HCT116 (cell line): ENCODE results near the gene SPATA31D3. TPM values are rescaled to one million over a fixed set of nuclear protein-coding genes. Genes with fewer than 3 reads are reported as not detected.
"Not testable (repeated sequence)": the region's sequence is repeated elsewhere in the genome, so short reads cannot be mapped to it uniquely, and the experiment has no call there.

Source experiments
- ATAC-seq: fragments of 200-7000 bp; cut with Tn5 transposase; 2 replicates; pipeline ENCODE4 v1.9.1; 2020; ENCODE audit warnings: mild to moderate bottlenecking, moderate library complexity
- BruUV-seq: library from RNA; stranded (reverse); fragments of 400-500 nt; replicated peaks from 2 replicates; lab custom pipeline; 2021; lab: Mats Ljungman, UMichigan
- CTCF ChIA-PET: fragments of 300-600 bp; sonication (Branson Sonifier 250); formaldehyde crosslinking; loops from one replicate; lab custom pipeline; 2021; ENCODE audit warnings: antibody characterized with exemption; lab: Charles Lee
- POLR2A ChIA-PET: fragments of 300-600, 350-600 bp; sonication (Branson Sonifier 250); formaldehyde crosslinking; loops from one replicate; lab custom pipeline; 2021; ENCODE audit warnings: antibody characterized with exemption; lab: Charles Lee
- RAD21 ChIA-PET, 2 experiments: fragments of 300-600 bp; sonication (Branson Sonifier 250); formaldehyde crosslinking; loops; one replicate each; lab custom pipeline; 2023; ENCODE audit warnings: low total read pairs in 2 of 2; ENCODE audit not compliant: uncharacterized antibody in 2 of 2, unreplicated experiment in 2 of 2, low non-redundant PET in 1 of 2; lab: Charles Lee
- DNase-seq: peaks from one replicate; pipeline ENCODE4 v3.0.0-alpha.2; 2010; ENCODE audit warnings: low read depth, low spot score
- H2AFZ ChIP-seq: fragments of 200-600 bp; shearing (Covaris generic), sonication (generic); 2 replicates; pipeline ENCODE4 v1.6.1; 2017; ENCODE audit warnings: low read depth, mixed run types, mixed read lengths, antibody characterized with exemption, low read length; ENCODE audit not compliant: poor library complexity, severe bottlenecking
- H3K27ac ChIP-seq: 2 replicates; pipeline ENCODE4 v1.5.1; 2012; ENCODE audit warnings: low read depth, low read length
- H3K27me3 ChIP-seq: fragments of 200-600 bp; sonication (generic); 2 replicates; pipeline ENCODE4 v1.6.1; 2016; ENCODE audit warnings: mixed run types, low read length, mixed read lengths; ENCODE audit not compliant: insufficient read depth
- H3K36me3 ChIP-seq, 2 experiments: fragments of 200-500 bp in 1 of 2; fragments of 200-600 bp in 1 of 2; sonication (Bioruptor generic) in 1 of 2; sonication (generic) in 1 of 2; 2 replicates each; pipeline versions ENCODE4 v1.5.1 to v1.6.1; 2014 to 2016; ENCODE audit warnings: low read length in 2 of 2, inconsistent platforms in 1 of 2, mixed read lengths in 1 of 2, mixed run types in 1 of 2; ENCODE audit not compliant: insufficient read depth in 2 of 2, control insufficient read depth in 1 of 2
- H3K4me1 ChIP-seq, 2 experiments: fragments of 200-600 bp in 1 of 2; sonication (generic) in 1 of 2; 2 replicates each; pipeline versions ENCODE4 v1.5.1 to v1.6.1; 2012 to 2017; ENCODE audit warnings: low read length in 2 of 2, inconsistent platforms in 1 of 2, mild to moderate bottlenecking in 1 of 2, mixed read lengths in 1 of 2, mixed run types in 1 of 2, moderate library complexity in 1 of 2; ENCODE audit not compliant: insufficient read depth in 2 of 2, control insufficient read depth in 1 of 2
- H3K4me2 ChIP-seq: fragments of 200-600 bp; sonication (generic); 2 replicates; pipeline ENCODE4 v1.6.1; 2017; ENCODE audit warnings: mixed run types, low read length, mixed read lengths
- H3K4me3 ChIP-seq, 2 experiments: fragments of 200-600 bp in 1 of 2; sonication (generic) in 1 of 2; replicated peaks in 1 of 2; 2 replicates each; pipeline ENCODE4 v1.5.1; 2011 to 2016; ENCODE audit warnings: low read length in 2 of 2, control low read depth in 1 of 2, low read depth in 1 of 2, mild to moderate bottlenecking in 1 of 2, mixed read lengths in 1 of 2, mixed run types in 1 of 2
- H3K79me2 ChIP-seq: fragments of 200-600 bp; sonication (generic); 2 replicates; pipeline ENCODE4 v1.6.1; 2017; ENCODE audit warnings: mild to moderate bottlenecking, mixed run types, low read length, moderate library complexity, mixed read lengths; ENCODE audit not compliant: insufficient read depth
- H3K9ac ChIP-seq: fragments of 200-600 bp; sonication (generic); 2 replicates; pipeline ENCODE4 v1.6.1; 2016; ENCODE audit warnings: low read length, mixed read lengths
- H3K9me2 ChIP-seq: fragments of 200-600 bp; sonication (generic), shearing (Covaris generic); 2 replicates; pipeline ENCODE4 v1.6.1; 2017; ENCODE audit warnings: mixed run types, mild to moderate bottlenecking, moderate library complexity; ENCODE audit not compliant: insufficient read depth
- H3K9me3 ChIP-seq, 2 experiments: fragments of 200-500 bp in 1 of 2; fragments of 200-600 bp in 1 of 2; sonication (Bioruptor generic) in 1 of 2; sonication (generic) in 1 of 2; 2 replicates each; pipeline ENCODE4 v1.6.1; 2014 to 2017; ENCODE audit warnings: low read length in 2 of 2, mixed read lengths in 2 of 2, inconsistent platforms in 1 of 2, low read depth in 1 of 2, mild to moderate bottlenecking in 1 of 2, mixed run types in 1 of 2, moderate library complexity in 1 of 2; ENCODE audit not compliant: control insufficient read depth in 1 of 2, insufficient read depth in 1 of 2
- H4K20me1 ChIP-seq: fragments of 200-600 bp; sonication (generic), shearing (Covaris generic); 2 replicates; pipeline ENCODE4 v1.6.1; 2017; ENCODE audit warnings: mixed run types, mild to moderate bottlenecking, moderate library complexity; ENCODE audit not compliant: insufficient read depth
- ATF3 ChIP-seq: IDR thresholded peaks from 2 replicates; pipeline ENCODE4 v1.6.1; 2012
- EGR1 ChIP-seq: IDR thresholded peaks from 2 replicates; pipeline ENCODE4 v1.6.1; 2012; ENCODE audit warnings: low read depth
- ELF1 ChIP-seq: IDR thresholded peaks from 2 replicates; pipeline ENCODE4 v1.6.1; 2012; ENCODE audit warnings: low read depth, borderline replicate concordance
- EZH2 ChIP-seq: fragments of 200-600 bp; sonication (generic); IDR thresholded peaks from 2 replicates; pipeline ENCODE4 v1.6.1; 2017; ENCODE audit warnings: antibody characterized with exemption, mixed run types
- EZH2phosphoT487 ChIP-seq: fragments of 200-600 bp; IDR thresholded peaks from 2 replicates; pipeline ENCODE4 v1.6.1; 2018; ENCODE audit warnings: antibody characterized with exemption, borderline replicate concordance
- FOSL1 ChIP-seq: IDR thresholded peaks from 2 replicates; pipeline ENCODE4 v1.6.1; 2012; ENCODE audit warnings: low read depth
- JUND ChIP-seq: IDR thresholded peaks from 2 replicates; pipeline ENCODE4 v1.6.1; 2012
- MAX ChIP-seq: IDR thresholded peaks from 2 replicates; pipeline ENCODE4 v1.6.1; 2012
- POLR2A ChIP-seq: IDR thresholded peaks from 2 replicates; pipeline ENCODE4 v1.7.0; 2011; ENCODE audit warnings: borderline replicate concordance; ENCODE audit not compliant: insufficient read depth, insufficient read length; ENCODE audit errors: extremely low read depth
- POLR2AphosphoS5 ChIP-seq: IDR thresholded peaks from 2 replicates; pipeline ENCODE4 v1.6.1; 2011; ENCODE audit warnings: mild to moderate bottlenecking, low read depth, low read length, moderate library complexity
- RAD21 ChIP-seq: IDR thresholded peaks from 2 replicates; pipeline ENCODE4 v1.6.1; 2012; ENCODE audit warnings: low read depth, mild to moderate bottlenecking
- SRF ChIP-seq: IDR thresholded peaks from 2 replicates; pipeline ENCODE4 v1.6.1; 2012; ENCODE audit warnings: low read depth
- TCF7L2 ChIP-seq: IDR thresholded peaks from 2 replicates; pipeline ENCODE4 v1.7.0; 2011; ENCODE audit warnings: borderline replicate concordance, inconsistent platforms; ENCODE audit not compliant: insufficient read depth, insufficient read length; ENCODE audit errors: extremely low read depth
- ZFX ChIP-seq: fragments of 450-650 bp; IDR thresholded peaks from 2 replicates; pipeline ENCODE4 v1.6.1; 2017
- ZNF274 ChIP-seq: fragments of 200-500 bp; sonication (Bioruptor generic); IDR thresholded peaks from 2 replicates; pipeline ENCODE4 v1.6.1; 2014; ENCODE audit warnings: mild to moderate bottlenecking, low read depth, low read length, inconsistent platforms
- intact Hi-C: fragments of 100-400 bp; cut with micrococcal nuclease; formaldehyde crosslinking; loops from 2 replicates; pipeline ENCODE4 v1.10.0; 2022
- total RNA-seq: library from RNA; stranded (reverse); gene quantifications from one replicate; pipeline ENCODE4 v1.2.1, GENCODE V29; 2021; ENCODE audit not compliant: unreplicated experiment
- TF ChIP-seq, protein P1 (sequence below), 3 experiments: fragments of 200-600 bp in 1 of 3; sonication (generic) in 1 of 3; IDR thresholded peaks in 2 of 3; conservative IDR thresholded peaks in 1 of 3; 2 replicates each; pipeline ENCODE4 v1.5.1; 2012 to 2017; ENCODE audit warnings: low read depth in 2 of 3, low read length in 2 of 3, antibody characterized with exemption in 1 of 3, borderline replicate concordance in 1 of 3, control low read depth in 1 of 3, mild to moderate bottlenecking in 1 of 3, mixed read lengths in 1 of 3, mixed run types in 1 of 3, moderate library complexity in 1 of 3; ENCODE audit not compliant: insufficient read depth in 1 of 3
- TF ChIP-seq, protein P2 (sequence below): IDR thresholded peaks from 2 replicates; pipeline ENCODE4 v1.6.1; 2011; ENCODE audit warnings: mild to moderate bottlenecking, low read length, moderate library complexity; ENCODE audit not compliant: insufficient replicate concordance; ENCODE audit errors: extremely low read depth

The SPATA31D3 gene
- total RNA-seq, 1 experiment from 2014 or later, result not detected

- RAD21 ChIA-PET, result no interaction called here
These were observed 42.8 kb downstream of the SPATA31D3 start for GRCh38 chr9:81986051-81986450.

DNA sequence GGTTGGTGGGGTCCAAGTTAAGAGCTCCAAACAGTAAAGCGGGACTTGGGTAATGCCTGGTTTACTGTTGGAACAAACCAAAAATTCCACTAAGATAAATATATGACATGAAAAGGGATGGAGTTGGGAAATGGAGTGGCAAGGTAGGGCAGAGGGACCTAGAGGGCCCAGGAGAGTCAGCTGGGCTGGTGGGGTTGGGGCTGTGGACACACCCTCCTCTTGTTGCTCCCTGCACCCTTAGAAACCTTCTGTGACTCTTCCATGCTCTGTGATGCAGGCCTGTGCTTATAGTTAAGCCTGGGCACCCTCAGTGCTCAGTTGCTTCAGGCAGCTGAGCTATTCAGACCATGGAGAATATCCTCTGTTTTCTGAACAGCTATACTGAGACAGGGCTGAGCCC lies 45.2 kb downstream of the SPATA31D3 start, which contains the start of gene SPATA31D1:
TSS of gene SPATA31D1 (plus strand) at position 301 of the 400 bp plus-strand sequence. CDS start at position 348, 47 bp downstream.
- H3K27ac ChIP-seq, H3K4me1 ChIP-seq, DNase-seq, intact Hi-C loops, H3K36me3 ChIP-seq, BruUV-seq, ATAC-seq, H3K79me2 ChIP-seq, H3K4me3 ChIP-seq, H4K20me1 ChIP-seq, POLR2A ChIA-PET, H3K9ac ChIP-seq, H3K27me3 ChIP-seq, H3K4me2 ChIP-seq, RAD21 ChIA-PET, H3K9me3 ChIP-seq, H3K9me2 ChIP-seq, CTCF ChIA-PET, H2AFZ ChIP-seq: not testable (repeated sequence)

More at GRCh38 chr9:81986051-81986450, 42.8 kb downstream of the SPATA31D3 start:
- Histone ChIP-seq H4K20me1 (no peaks in the 10 kb centered on the region), H2AFZ (no peak overlapping the region), H3K27me3 (no peaks in the 10 kb centered on the region), H3K9me2 (no peaks in the 10 kb centered on the region), H3K4me1 (no peaks in the 10 kb centered on the region), H3K36me3 (no peaks in the 10 kb centered on the region), H3K9ac (no peak overlapping the region), H3K9me3 (no peaks in the 10 kb centered on the region), H3K27ac (no peak overlapping the region), H3K4me2 (no peak overlapping the region), H3K4me3 (no peak overlapping the region), H3K79me2 (no peaks in the 10 kb centered on the region)
- ChIA-PET CTCF (no interaction called here), POLR2A (no interaction called here)
- intact Hi-C loops, result no loop called here
- no peak for TF ChIP-seq ZNF274
- TF ChIP-seq POLR2AphosphoS5, result no peak
- TF ChIP-seq ATF3, result no peak
- no peak for TF ChIP-seq FOSL1
- no peak for TF ChIP-seq MAX
- TF ChIP-seq ZFX, result no peak
- no peak for TF ChIP-seq TCF7L2
- TF ChIP-seq, protein P1, sequence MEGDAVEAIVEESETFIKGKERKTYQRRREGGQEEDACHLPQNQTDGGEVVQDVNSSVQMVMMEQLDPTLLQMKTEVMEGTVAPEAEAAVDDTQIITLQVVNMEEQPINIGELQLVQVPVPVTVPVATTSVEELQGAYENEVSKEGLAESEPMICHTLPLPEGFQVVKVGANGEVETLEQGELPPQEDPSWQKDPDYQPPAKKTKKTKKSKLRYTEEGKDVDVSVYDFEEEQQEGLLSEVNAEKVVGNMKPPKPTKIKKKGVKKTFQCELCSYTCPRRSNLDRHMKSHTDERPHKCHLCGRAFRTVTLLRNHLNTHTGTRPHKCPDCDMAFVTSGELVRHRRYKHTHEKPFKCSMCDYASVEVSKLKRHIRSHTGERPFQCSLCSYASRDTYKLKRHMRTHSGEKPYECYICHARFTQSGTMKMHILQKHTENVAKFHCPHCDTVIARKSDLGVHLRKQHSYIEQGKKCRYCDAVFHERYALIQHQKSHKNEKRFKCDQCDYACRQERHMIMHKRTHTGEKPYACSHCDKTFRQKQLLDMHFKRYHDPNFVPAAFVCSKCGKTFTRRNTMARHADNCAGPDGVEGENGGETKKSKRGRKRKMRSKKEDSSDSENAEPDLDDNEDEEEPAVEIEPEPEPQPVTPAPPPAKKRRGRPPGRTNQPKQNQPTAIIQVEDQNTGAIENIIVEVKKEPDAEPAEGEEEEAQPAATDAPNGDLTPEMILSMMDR (IDR thresholded peaks at IDR 0.05 in 2 of 3, conservative IDR thresholded peaks at IDR 0.05 in 1 of 3; ENCODE audit: borderline replicate concordance in 1 of 3, insufficient read depth in 1 of 3, low read depth in 2 of 3, low read length in 2 of 3), result no peak
- TF ChIP-seq, protein P2, sequence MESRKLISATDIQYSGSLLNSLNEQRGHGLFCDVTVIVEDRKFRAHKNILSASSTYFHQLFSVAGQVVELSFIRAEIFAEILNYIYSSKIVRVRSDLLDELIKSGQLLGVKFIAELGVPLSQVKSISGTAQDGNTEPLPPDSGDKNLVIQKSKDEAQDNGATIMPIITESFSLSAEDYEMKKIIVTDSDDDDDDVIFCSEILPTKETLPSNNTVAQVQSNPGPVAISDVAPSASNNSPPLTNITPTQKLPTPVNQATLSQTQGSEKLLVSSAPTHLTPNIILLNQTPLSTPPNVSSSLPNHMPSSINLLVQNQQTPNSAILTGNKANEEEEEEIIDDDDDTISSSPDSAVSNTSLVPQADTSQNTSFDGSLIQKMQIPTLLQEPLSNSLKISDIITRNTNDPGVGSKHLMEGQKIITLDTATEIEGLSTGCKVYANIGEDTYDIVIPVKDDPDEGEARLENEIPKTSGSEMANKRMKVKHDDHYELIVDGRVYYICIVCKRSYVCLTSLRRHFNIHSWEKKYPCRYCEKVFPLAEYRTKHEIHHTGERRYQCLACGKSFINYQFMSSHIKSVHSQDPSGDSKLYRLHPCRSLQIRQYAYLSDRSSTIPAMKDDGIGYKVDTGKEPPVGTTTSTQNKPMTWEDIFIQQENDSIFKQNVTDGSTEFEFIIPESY, result no peak
- TF ChIP-seq ELF1, result no peak
- no peak for TF ChIP-seq POLR2A
- no peak for TF ChIP-seq EZH2phosphoT487
- TF ChIP-seq EGR1, result no peak
- TF ChIP-seq RAD21, result no peak
- no peak for TF ChIP-seq JUND
- no peak for TF ChIP-seq EZH2
- no peak for TF ChIP-seq SRF
- ATAC-seq (no peak), DNase-seq (no peak)
- BruUV-seq, result no TSS peak
